Neural progenitor cell (in vitro differentiated cells): ENCODE data around the gene ITPR1.

Experiments used
- CTCF ChIP-seq: fragments of 200-600 bp; sonication (generic); IDR thresholded peaks from 2 replicates; pipeline ENCODE4 v1.5.1; 2017; ENCODE audit warnings: antibody characterized with exemption, mild to moderate bottlenecking
- EZH2 ChIP-seq: fragments of 200-600 bp; sonication (generic); IDR thresholded peaks from 2 replicates; pipeline ENCODE4 v1.6.1; 2017; ENCODE audit warnings: antibody characterized with exemption, mild to moderate bottlenecking, moderate library complexity

- TF ChIP-seq EZH2 (no peak), CTCF (no peak)
Observed at GRCh38 chr3:4680871-4681300, 187.7 kb downstream of the ITPR1 start.
